Measurements from ENCODE around the gene ACRV1.

DNA sequence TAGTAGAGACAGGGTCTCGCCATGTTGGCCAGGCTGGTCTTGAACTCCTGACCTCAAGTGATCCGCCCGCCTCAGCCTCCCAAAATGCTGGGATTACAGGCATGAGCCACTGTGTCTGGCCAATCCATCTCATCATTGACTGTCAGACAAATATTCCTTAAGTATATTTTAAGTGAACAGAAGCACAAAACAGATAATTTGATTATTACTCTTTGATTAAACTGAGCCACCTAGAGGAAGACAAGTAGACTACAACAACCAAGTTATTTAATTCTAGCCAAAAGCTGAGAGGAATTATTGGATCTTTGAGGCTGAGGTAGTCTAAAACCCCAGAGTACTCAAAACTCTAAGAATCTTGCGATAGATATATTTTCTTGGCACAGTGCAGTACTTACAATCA lies 1.2 kb downstream of the ACRV1 start:
- TF ChIP-seq RAD21 (IDR thresholded peaks at IDR 0.05; ENCODE audit: low read depth) (no peak), CREB1 (IDR thresholded peaks at IDR 0.05; ENCODE audit: low read depth) (no peak), EGR1 (IDR thresholded peaks at IDR 0.05) (no peak)
